ENCODE results near the gene CAMSAP3. TPM values are rescaled to one million over a fixed set of nuclear protein-coding genes. Genes with fewer than 3 reads are reported as not detected.
"Not testable (repeated sequence)": the region's sequence is repeated elsewhere in the genome, so short reads cannot be mapped to it uniquely, and the experiment has no call there.

Gene CAMSAP3
- total RNA-seq, 1 donor from 2014 or later, result not detected

GRCh38 chr19:7643031-7643415, 47.4 kb downstream of the CAMSAP3 start:
- ATAC-seq, result no peak
- intact Hi-C loops (cut with DNase I), result no loop called here
- no peak for DNase-seq (ENCODE audit: low spot score)

GRCh38 chr19:7643629-7644549, 48.2 kb downstream of the CAMSAP3 start:
- intact Hi-C loops (cut with DNase I); ATAC-seq; DNase-seq (ENCODE audit: low spot score): not testable (repeated sequence)

- ATAC-seq (no peak), DNase-seq (ENCODE audit: low spot score) (no peak)
- intact Hi-C loops (cut with DNase I), result no loop called here
These were observed 48.9 kb downstream of the CAMSAP3 start for GRCh38 chr19:7644550-7644877.

DNA sequence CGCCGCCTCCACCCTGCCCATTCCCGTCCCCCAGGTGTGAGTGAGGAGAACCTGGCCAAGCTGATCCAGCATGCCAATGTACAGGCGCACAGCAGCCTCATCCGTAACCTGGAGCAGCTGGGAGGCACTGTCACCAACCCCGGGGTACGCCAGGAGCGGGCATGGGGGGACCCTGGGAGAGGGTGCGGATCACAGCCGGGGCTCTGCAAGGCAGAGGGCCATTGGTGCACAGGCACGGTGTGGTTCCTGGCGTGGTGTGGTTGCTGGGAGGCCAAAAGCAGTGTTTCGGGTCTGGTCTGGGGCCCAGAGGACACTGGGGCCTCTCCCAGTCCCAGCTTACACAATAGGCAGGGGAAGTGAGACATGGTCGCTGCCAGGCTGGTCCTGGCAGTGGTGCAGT, 49.5 kb downstream of the CAMSAP3 start:
- ATAC-seq, result no peak

DNA sequence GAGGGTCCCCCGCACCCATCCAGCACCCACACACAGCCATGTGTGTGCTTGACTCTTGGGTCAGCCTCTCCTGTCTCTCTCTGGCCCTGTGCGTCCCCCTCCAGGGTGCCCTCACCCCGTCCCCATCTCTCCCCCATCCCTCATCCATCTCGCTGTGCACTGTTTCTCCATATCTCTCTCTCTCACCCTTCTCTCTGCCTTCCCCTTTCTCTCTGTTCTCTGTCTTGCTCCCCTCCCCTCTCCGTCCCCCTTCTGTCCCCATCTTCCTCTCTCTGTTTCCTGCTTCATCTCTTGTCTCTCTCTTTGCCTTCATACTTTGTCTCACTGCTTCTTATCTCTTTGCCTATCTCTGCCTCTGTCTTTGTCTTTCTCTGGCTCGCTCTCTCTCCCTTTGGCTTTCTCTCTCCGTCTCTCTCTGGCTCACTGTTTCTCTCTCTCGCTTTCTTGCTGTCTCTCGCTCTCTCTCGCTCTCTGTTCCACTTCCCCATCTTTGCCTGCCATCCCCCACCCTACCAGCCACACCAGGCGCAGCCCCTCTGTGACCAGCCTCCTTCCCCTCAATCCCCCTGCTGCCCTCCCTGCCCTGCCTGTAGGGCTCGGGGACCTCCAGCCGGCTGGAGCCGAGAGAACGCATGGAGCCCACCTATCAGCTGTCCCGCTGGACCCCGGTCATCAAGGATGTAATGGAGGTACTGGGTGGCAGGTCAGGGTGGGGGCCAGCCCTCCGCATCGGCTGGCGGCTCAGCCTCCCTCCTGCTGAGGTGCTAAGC, 50.2 kb downstream of the CAMSAP3 start:
- ATAC-seq (no peak), DNase-seq (ENCODE audit: low spot score) (no peak)
- intact Hi-C loops (cut with DNase I), result no loop called here

More for the DNA sequence above, 49.5 kb downstream of the CAMSAP3 start:
- DNase-seq (ENCODE audit: low spot score), result no peak
- intact Hi-C loops (cut with DNase I), result no loop called here

- ATAC-seq (no peak), DNase-seq (ENCODE audit: low spot score) (no peak)
- intact Hi-C loops (cut with DNase I), result no loop called here
These were observed 50.7 kb downstream of the CAMSAP3 start for GRCh38 chr19:7646426-7646700.

- ATAC-seq, result no peak
- intact Hi-C loops (cut with DNase I), result no loop called here
These were observed 51.5 kb downstream of the CAMSAP3 start for GRCh38 chr19:7647156-7647555.

DNA sequence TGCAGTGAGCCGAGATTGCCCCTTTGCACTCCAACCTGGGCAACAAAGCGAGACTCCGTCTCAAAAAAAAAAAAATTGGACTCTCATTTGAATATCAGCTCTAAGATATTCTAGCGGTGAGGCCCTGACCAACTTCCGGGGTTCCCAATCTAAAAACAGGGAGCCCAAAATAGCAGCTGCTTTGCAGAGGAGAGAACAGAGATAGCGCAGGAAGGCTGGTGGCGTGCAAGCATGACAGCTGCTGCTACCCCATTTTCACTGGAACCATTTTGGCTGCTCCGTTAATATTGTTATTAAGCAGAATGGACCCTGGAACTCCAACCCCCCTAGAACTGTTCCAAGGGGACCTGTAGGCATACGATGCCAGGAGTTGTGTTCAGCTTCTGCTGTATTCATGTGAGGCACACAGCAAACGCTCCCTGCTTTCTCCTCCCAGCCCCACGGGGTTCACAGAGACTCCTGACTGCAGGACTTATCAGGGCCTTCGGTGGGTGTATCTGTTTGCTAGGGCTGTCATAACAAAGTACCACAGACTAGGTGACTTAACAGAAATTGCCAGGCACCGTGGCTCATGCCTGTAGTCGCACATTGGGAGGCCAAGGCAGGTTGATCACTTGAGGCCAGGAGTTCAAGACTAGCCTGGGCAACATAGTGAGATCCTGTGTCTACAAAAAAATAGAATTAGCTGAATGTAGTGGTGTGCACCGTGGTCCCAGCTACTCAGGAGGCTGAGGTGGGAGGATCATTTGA, 52.8 kb downstream of the CAMSAP3 start:
- ATAC-seq (no peak), DNase-seq (ENCODE audit: low spot score) (no peak)
- intact Hi-C loops (cut with DNase I), result no loop called here

More at GRCh38 chr19:7647156-7647555, 51.5 kb downstream of the CAMSAP3 start:
- no peak for DNase-seq (ENCODE audit: low spot score)

DNA sequence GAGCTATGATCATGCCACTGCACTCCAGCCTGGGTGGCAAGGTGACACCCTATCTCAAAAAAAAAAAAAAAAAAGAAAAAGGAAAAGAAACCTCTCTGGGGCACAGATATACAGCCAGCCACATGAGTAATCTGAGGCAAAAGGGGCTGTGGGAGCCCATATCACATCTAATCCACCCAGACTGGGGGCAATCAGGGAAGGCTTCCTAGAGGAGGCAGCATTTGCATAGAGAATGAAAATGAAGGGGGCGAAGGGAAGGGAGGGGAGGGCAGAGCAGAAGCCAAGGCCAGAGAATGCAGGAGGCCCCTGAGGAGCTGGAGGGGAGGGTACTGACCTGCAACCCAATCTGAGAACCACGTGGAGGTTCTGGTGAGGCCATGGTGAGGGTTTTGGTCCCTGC, 54.5 kb downstream of the CAMSAP3 start:
- DNase-seq (ENCODE audit: low spot score), result no peak
- ATAC-seq, result no peak
- intact Hi-C loops (cut with DNase I), result no loop called here

- peak; percentile 90 for DNase-seq (ENCODE audit: low spot score)
- intact Hi-C loops (cut with DNase I), result no loop called here
- peak; percentile 88 for ATAC-seq
These were observed 56.5 kb downstream of the CAMSAP3 start for GRCh38 chr19:7652061-7652641.

GRCh38 chr19:7654401-7654800, 58.7 kb downstream of the CAMSAP3 start:
- intact Hi-C loops (cut with DNase I), result no loop called here
- DNase-seq (ENCODE audit: low spot score) (no peak), ATAC-seq (no peak)

DNA sequence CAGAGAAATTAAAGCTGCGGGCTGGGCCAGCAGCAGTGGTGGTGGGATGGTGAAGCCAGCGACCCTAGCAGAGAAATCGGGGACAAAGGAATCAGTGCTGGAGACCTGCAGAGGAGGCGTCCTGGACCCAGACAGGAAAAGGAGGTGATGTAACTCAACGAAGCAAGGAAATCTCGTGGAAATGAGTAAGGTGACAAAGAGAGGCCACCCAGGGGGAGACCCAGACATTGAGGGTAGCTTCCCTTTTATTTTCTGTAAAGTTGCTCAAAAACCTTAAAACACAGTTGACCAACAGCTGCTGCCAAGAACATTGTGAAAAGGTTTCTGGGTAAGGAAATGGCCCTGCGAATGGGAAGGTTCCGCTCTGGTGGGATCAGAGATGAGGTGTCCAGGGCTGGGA, 59.9 kb downstream of the CAMSAP3 start:
- DNase-seq (ENCODE audit: low spot score), result no peak
- intact Hi-C loops (cut with DNase I), result no loop called here
- ATAC-seq, result no peak

DNA sequence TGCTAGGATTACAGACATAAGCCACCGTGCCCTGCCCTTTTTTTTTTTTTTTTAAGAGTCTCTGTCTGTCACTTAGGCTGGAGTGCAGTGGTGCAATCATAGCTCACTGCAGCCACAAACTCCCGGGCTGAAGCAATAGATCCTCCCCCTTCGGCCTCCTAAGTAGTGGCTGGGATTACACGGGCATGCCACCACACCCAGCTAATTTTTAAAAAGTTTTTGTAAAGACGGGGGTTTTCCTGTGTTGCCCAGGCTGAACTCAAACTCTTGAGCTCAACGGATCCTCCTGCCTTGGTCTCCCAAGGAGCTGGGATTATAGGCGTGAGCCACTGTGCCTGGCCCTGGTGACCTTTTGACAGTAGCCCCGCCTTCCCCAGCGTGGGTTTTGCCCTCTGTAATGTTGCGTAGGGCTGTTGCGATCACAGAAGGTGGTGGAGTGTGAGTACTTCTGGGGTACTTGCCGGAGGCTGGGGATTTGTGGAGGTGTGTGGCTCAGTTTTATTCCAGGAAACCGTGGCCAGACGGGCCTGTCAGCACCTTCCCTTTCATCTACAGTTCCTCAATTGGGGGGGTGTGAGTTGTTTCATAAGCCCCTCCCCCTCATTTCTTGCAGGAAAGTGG, 61.6 kb downstream of the CAMSAP3 start:
- ATAC-seq (no peak), DNase-seq (ENCODE audit: low spot score) (no peak)

GRCh38 chr19:7658219-7658686, 62.6 kb downstream of the CAMSAP3 start:
- ATAC-seq (no peak), DNase-seq (ENCODE audit: low spot score) (no peak)
- intact Hi-C loops (cut with DNase I), result no loop called here

More for the DNA sequence above, 61.6 kb downstream of the CAMSAP3 start:
- intact Hi-C loops (cut with DNase I), result no loop called here

GRCh38 chr19:7661744-7662538, 66.3 kb downstream of the CAMSAP3 start:
- DNase-seq (ENCODE audit: low spot score) (no peak), ATAC-seq (no peak)
- intact Hi-C loops (cut with DNase I), result no loop called here

- intact Hi-C loops (cut with DNase I), result no loop called here
- ATAC-seq, result no peak
- no peak for DNase-seq (ENCODE audit: low spot score)
These were observed 67.0 kb downstream of the CAMSAP3 start for GRCh38 chr19:7662657-7663056.

- intact Hi-C loops (cut with DNase I), result no loop called here
- ATAC-seq (no peak), DNase-seq (ENCODE audit: low spot score) (no peak)
These were observed 68.0 kb downstream of the CAMSAP3 start for GRCh38 chr19:7663706-7664105.

GRCh38 chr19:7665076-7665475, 69.4 kb downstream of the CAMSAP3 start:
- intact Hi-C loops (cut with DNase I), result no loop called here
- no peak for DNase-seq (ENCODE audit: low spot score)
- no peak for ATAC-seq

Measured in sciatic nerve (tissue), 2 donors.